Occipital lobe (tissue), 2 donors: ENCODE results near the gene PPP1R7. TPM values are rescaled to one million over a fixed set of nuclear protein-coding genes. Genes with fewer than 3 reads are reported as not detected.
A peak's percentile ranks its signal among the peaks of the same experiment; 100 is the strongest.
"Not testable (repeated sequence)": the region's sequence is repeated elsewhere in the genome, so short reads cannot be mapped to it uniquely, and the experiment has no call there.

Experiments used
- DNase-seq: peaks from one replicate; lab custom pipeline; 2025; lab: John Stamatoyannopoulos, UW
- total RNA-seq: library from RNA; depleted of rRNA; stranded (reverse); fragments of >200 nt; gene quantifications from one replicate; pipeline ENCODE4 v1.2.3, GENCODE V29; 2014

PPP1R7 gene, protein sequence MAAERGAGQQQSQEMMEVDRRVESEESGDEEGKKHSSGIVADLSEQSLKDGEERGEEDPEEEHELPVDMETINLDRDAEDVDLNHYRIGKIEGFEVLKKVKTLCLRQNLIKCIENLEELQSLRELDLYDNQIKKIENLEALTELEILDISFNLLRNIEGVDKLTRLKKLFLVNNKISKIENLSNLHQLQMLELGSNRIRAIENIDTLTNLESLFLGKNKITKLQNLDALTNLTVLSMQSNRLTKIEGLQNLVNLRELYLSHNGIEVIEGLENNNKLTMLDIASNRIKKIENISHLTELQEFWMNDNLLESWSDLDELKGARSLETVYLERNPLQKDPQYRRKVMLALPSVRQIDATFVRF
- 38.5 TPM for total RNA-seq

DNA sequence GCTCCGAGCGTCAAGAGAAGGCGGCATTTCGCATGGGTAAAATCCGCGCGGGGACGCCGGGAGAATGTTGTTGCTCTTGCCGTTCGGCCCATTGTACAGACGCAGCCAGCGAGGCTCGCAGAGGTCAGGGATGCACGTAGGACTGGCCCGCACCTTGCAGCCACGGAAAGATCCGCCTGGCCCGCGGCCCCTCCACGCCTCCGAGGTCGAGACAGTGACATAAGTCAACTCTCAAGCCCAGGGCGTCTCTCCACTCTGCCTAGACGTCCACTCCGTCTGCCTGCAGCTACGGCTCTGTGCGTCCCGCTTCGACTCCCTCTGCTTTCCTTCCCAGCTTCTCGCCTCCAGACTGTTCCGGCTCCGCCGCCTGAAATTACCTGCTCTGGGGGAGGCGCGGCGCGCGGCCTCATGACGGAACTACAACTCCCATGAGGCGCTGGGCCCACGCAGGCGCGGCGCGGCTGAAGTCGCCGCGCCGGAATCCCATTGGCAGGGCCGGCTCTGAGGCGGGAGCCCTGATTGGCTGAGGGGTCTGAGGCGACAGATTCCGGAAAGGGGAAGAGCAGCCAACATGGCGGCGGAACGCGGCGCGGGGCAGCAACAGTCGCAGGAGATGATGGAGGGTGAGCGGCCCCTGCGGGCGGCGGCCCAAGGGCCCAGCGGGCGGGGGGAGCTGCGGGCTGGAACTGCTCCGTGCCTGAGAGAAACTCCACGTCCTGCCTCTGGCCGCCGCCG, at the start of gene PPP1R7:
Gene PPP1R7 (plus strand): TSS at position 543 of the 735 bp plus-strand sequence. CDS start 29 bp downstream, at position 572.
- peak; percentile 92 for DNase-seq

DNA sequence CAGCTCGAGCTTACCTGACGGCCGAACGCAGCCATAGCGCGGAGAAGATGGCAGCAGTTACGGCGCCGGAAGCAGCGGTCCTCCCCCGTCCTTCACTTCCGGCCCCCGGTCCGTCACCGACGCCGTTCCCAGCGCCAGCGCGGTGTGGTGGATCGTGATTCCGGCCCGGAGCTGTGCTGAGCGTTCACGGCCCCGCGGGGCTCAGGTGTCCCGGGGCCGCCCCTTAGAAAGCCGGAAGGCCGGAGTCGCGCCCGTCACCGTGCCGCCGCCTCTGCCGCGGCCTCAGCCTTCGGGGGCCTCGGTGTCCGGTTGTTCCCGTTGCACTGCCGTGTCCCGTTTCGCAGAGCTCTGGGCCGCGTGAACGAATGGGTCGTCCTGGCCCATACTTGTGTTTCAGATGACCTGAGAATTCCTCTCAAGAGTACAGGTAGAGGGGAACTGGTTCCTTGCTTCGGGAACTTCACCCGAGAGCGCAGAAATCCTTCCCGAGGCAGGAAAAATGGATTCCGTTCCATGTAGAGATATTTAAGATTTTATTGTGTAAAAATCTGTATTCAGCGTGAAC, 47.9 kb upstream of the PPP1R7 start, which contains the start of gene MTERF4:
Gene MTERF4 (minus strand): TSS at position 49 of the 565 bp plus-strand sequence. CDS start 14 bp downstream, at position 35.
- peak; percentile 79 for DNase-seq

DNA sequence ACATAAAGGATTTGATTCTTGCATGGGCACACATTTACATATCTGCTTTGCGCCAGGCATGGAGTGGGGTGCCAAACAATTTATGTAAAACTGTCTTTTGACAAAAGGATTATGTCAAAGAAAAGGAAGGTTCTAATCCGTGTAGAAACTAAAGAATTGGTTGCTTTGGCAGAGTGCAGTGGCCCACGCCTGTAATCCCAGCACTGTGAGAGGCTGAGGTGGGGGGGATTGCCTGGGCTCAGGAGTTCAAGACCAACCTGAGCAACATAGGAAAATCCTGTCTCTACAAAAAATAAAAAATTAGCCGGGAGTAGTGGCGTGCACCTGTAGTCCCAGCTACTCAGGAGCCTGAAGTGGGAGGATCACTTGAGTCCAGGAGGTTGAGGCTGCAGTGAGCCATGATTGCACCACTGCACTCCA, 47.1 kb upstream of the PPP1R7 start:
- DNase-seq, result no peak

DNA sequence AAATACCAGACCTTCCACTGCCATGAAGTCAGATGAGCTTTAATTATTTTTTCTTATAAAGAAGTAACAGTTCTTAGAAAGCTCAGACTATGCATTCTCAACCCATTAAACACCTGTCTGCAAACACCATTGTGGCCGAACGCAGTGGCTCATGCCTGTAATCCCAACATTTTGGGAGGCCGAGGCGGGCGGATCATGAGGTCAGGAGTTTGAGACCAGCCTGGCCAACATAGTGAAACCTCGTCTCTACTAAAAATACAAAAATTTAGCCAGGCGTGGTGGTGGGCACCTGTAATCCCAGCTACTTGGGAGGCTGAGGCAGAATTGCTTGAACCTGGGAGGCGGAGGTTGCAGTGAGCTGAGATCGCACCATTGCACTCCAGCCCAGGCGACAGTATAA, 45.7 kb upstream of the PPP1R7 start:
- DNase-seq, result not testable (repeated sequence)

DNA sequence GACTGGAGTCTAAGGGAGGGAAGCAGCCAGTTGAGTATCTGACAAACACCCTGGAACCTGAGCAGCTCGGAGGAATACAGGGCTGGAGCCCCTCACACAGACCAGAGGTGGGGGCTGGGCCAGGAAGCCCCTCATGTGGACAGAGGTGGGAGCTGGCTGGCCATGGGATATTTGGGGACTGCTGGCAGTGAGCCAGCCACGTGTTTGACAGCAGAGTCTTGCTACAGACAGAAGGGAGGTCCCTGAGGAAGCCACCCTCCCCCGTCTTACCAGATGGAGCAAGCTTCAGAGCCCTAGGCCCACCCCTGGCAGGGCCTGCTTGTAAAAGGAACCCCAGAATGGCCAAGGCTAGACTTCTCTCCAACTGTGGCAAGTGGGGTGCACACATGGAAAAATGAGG, 44.6 kb upstream of the PPP1R7 start:
- DNase-seq, result no peak

DNA sequence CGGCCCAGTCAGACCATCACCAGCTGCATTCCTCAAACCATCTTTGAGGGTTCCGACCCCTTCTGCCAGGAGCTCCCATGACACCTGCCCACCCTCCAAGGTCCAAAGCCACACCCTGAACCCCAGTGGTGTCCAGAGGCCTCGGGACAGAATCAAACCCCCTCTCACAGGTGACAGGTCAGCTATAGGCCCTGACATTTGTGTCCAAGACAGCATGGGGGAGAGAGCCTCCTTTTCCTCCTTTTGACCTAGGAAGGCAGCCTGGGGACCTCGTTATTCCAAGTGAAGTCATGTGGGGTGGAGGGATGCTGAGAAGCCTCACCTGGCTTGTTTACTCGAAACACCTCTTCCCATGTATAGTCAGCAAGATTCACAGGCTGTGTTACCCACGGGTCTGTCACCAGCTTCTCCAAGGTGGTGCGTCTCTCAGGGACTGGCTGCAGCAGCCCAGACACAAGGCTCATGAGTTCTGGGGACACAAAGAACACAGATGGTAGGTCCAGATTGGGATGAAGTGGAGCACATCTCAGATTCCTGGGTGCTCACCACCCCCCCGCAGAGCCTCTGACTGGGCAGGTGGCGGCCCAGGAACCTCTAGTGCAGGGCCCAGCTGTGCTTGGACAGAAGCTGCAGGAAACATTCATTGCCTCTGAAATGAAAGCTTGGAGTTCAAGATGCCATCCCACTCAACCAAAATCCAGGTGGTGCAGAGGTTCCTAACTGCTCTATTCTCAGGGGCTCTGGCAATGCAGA, 43.1 kb upstream of the PPP1R7 start:
- DNase-seq, result no peak

DNA sequence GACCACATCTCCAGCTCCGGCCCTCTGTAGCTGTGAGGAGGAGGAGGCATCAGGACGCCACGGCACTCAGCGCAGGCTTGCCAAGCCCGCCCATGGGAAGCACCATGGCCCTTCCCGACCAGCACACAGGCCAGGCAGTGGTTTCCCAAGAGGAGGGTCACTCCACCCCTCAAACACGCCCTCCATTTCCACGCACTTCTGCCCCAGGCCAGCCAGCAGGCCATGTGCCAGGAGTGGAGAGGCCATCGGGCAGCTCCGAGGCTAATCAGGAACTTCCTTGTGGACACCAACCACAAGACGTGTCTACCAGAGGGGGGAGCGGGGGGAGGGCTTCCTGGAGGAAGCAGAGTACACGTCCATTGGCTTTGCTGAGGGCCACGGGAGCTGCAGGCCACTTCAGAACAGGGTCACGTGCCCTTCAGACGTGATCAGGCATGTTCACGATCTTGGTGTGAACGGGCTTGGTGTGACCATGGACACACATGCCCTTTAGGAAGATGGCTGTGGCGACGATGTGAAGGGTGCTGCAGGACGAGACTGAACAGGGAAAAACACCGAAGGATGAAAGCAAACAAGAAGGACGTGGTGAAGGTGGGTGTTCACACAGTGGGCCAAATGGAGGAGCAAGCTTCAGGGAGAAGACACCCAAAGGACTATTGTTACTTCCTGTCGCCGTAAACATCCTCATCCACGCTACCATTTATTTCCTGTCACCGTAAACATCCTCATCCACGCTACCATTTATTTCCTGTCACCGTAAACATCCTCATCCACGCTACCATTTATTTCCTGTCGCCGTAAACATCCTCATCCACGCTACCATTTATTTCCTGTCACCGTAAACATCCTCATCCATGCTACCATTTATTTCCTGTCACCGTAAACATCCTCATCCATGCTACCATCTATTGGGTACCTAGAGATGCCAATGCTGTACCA, 41.7 kb upstream of the PPP1R7 start:
- DNase-seq, result no peak

DNA sequence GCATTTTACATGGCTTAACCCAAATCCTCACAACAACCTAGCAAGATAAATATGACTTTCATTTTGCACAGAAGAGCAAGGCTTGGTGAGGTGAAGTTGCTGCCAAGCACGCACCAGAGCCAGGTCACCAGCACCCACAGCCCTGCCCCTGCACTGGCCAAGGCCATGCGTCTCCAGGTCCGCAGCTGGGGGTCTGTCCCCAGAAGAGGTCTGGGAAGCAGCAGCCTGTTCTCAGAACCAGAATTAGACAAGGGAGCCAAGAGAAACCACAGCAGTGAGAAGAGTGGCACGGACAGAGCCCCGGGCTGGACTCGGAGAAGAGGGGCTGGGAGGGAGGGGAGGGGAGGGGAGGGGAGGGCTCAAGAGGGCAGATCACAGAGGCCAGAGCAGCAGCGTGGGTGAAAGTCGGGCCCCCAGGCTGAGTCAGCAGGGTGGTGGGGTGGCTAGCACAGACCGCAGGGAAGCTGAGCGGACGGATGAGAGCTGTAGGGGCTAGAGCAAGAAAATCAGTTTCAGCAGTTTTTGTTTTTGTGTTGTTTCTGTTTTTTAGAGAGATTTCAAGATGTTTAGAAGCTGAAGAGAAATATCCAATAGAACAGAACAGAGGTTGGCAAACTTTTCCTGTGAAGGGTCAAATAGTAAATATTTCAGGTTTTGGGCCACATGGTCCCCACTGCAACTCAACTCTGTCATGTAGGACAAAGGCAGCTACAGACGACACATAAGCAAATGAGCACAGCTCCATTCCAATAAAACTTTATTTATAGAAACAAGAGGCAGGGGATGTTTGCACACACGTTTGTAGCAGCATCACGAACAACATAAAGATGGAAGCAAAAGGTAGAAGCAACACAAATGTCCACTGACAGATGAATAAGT, 40.8 kb upstream of the PPP1R7 start:
- no peak for DNase-seq

DNA sequence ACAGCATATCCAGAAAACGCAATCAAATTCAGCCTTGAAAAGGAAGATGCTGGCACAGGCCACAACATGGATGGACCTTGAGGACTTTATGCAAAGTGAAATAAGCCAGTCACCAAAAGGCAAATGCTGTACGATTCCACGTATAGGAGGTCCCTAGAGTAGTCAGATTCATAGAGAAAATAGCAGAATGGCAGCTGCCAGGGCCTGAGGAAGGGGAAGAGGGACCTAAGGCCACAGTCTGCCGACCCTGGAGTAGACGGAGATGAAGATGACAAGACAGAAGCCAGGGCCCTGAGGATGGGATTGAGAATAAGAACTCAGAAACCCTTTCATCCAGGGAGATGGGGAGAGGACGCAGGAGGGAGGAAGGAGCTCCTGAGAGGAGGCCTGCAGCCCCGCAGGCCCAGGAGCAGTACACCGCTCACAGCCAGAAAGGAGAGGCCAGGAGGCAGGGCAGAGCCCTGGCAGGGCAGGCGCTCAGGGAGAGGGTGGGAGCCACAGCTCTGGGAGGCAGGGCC, 40.1 kb upstream of the PPP1R7 start:
- no peak for DNase-seq

DNA sequence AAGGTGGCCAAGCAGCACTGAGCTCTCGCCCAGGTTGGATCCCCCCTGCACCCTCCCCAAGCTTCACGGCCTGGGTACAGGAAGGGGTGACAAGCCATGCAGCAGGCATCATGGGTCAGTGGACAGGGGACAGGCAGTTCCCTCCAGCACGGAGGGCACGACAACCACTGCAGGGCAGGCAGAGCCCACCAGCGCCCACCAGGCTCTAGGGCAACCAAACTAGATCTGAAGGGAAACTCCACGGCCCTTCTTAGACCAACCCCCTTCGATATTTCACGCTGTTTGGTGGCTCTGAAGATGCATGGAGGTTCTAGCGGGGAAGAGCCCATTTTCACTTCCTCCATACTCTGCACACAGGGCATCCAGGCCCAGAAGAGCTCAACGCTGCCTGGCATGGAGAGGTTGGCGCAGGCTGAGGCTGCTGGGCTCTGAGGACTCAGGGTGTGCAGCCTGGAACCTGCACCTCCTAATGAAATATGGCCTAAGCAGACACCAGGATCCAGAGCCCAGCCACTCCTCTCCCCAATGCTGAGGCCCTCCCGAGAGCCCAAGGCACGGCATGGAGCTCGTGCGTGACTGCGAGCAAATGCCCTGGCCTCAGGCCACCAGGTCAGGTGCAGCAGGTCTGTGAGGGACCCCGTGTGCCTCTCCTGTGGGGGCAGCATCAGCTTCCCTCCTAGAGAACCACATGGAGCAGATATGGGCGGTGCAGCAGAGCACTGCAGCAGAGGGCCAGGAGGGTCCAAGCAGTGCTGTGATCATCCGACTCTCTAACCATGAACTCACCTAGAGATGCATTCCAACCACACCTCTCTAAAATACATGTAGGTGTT, 39.4 kb upstream of the PPP1R7 start:
- DNase-seq, result no peak

DNA sequence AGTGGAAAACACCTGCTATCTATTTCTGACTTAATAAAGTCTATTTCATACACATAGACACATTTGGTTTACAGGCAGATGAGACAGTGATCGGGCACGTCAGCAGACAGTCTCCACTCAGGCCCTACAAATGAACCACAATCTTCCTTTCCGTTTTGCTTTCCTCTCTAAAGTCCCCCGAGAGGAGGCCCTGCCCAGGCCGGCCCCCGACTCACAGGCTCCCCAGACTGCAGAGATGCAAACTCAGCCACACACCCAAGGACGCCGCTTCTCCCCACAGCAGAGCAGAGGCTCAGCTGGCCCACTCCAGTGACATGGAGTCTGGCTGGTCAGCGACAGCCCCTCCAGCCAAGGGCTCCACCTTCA, 38.8 kb upstream of the PPP1R7 start:
- no peak for DNase-seq

DNA sequence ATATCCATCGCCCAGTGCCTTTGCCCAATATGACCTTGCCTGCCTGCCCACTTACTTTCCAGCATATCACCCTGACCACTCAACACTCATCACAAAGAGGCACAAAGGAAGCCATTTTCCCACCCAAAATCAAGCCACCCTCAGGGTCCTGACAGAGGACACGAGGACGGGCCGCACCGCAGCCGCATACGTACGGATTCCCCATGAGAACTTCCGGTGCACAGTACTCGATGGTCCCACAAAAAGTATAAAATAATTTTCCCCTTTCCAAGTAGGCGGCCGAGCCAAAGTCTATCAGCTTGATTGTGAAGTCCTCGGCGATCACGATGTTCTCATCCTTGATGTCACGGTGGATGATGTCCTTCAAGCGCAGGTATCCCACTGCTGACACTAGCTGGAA, 38.2 kb upstream of the PPP1R7 start:
- DNase-seq, result no peak

DNA sequence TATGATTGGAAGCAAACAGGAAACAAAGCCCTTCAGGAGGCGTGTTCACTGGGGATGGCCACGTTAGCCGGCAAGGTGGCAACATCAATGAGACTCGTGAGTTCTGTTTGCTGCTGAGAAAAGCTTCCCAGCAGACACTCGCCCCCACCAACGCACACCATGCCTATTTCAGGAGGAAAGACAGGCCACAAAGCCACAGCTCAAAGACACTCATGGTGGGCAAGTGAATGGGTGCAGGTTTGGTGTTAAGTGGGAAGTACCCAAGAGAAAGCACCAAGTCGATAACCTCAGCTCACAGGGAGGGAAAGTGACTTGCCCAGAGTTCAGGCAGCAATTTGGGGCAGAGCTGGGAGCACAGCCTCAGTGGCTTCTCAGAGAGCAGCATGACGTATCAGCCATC, 37.7 kb upstream of the PPP1R7 start:
- DNase-seq, result no peak

DNA sequence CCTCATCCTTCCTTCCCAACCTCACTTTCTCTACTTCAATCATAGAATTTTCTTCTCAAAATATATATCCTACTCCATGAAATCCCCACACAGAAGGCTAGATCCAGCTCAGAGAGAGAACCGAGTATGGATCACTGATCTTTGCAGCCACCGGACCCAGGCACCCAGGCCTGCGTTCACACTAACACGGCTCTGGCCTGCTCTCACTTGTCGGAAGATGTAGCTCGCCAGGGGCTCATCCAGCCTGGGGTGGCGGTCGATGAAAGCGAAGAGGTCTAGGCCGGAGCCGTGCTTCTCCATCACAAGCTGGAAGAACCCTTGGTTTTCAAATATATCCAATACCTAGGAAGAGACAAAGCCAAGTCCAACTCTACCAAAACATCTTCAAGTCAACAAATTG, 35.4 kb upstream of the PPP1R7 start:
- DNase-seq, result no peak

DNA sequence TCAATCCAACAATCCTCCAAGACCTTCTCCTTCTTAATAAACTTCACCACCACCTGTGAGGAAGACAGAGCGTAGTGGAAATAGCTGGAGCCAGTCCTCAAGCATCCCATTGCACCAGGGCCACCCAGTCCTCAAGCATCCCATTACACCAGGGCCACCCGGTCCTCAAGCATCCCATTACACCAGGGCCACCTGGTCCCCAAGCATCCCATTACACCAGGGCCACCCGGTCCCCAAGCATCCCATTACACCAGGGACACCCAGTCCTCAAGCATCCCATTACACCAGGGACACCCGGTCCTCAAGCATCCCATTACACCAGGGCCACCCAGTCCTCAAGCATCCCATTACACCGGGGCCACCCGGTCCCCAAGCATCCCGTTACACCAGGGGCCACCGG, 34.9 kb upstream of the PPP1R7 start:
- no peak for DNase-seq

DNA sequence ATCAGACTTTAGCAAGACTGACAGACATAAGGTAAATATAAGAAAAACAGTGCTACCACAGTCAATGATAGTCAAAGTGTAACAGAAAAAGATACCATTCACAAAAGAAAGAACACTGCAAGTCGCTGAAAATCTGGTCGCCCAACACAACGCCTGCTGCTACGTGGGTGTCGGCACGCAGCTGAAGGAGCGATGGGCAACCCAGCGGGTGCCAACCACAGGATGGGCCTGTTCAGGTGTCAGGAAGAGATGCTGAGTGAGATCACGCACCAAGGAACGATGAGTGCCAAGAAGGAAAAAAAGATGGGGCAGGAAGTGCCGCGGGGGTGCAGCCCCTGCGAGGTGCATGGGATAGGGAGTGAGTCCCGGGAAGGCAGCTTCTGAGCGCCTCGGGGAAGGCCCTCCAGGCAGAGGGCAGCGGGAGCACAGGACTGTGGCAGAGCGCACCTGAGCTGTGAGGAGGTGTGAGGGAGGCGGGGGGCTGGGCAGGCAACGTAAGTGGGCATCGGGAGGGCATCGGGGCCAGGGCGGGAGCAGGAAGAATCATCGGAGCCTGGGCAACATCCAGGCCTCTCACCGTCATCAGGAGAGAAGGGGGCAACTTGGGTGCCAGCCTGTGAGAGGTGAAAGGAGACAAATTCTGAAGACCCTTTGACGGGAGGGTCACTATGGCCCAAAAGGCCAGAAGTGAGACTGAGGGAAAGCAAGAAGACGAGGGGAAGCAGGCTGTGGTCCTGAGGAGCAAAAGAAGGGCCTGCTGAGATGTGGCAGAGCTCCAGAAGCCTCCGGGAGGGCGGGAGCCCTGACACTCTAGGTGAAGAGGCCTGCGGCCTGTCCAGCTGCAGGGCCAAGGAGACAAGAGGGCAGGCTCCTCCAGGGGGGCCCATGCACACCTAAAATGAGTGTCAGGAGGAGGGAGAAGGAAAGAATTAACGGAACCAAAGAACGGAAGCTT, 33.4 kb upstream of the PPP1R7 start:
- DNase-seq, result no peak

DNA sequence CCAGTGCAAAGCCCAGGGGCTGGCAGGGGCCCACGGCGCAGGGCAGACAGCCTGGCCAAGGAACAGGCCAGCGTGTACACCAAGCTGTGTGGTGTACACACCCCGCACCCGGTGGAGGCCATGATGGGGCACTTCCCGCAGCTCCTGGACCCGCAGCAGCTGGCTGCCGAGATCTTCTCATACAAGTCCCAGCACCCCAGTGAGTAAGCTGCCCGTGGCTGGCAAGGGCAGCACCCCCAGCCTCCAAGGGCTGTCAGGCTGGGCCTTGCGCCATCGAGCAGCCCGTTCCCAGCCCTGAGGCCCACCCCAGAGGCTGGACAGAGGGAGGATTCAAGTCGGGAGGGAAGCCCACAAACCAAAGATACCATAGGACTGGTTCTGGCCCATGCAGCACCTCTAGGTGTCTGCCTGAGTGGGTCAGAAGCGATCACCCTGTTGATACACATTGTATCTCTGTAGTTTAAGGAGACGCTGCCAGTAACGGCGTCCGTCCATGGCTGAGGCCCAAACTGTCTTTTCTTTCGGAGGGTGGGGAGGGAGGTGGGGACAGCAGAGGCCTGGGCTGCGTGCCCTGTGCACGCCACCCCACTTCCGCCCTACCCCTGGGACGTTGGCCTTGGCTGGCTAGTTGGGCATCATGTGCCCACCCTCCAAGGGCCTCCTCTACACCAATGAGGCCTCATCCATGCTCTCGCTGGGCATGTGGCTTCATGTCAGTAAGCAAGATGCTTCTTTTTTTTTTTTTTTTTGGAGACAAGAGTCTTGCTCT, 31.3 kb upstream of the PPP1R7 start:
- no peak for DNase-seq
